HFF-Myc (cell line): ENCODE measurements around the gene CPNE5.

Experiments
- DNase-seq: peaks from one replicate; pipeline ENCODE4 v3.0.0-alpha.2; 2011; ENCODE audit warnings: low read depth; ENCODE audit errors: extremely low read depth
- H3K4me3 ChIP-seq: replicated peaks from 2 replicates; pipeline ENCODE4 v1.5.1; 2011; ENCODE audit warnings: low read depth, mild to moderate bottlenecking, control low read depth, low read length
- TF ChIP-seq, protein P1 (sequence below): IDR thresholded peaks from 2 replicates; pipeline ENCODE4 v1.5.1; 2012; ENCODE audit warnings: mild to moderate bottlenecking, low read depth, low read length, control low read depth; ENCODE audit errors: missing control alignments

CPNE5 gene

DNA sequence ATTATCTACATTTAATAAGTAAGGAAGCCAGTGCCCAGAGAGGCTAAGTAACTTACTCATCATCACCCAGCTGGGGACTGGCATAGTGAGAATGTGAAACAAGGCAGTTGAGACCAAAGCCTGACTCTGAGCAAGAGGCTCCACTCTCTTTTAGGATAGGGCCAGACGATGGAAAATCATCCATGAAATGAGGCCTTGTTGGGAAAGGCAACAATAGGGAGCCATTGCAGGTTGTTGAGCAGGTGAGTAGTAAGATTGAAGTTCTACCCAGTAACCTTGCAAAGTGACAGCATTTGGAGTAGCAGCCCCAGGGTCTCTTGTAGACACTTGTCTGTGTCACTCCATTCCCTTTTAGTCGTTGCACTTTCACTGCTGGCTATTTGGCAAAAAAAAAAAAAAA, 2.5 kb upstream of the CPNE5 start:
- DNase-seq = no peak
- no peak overlapping the region for H3K4me3 ChIP-seq
- TF ChIP-seq, protein P1, sequence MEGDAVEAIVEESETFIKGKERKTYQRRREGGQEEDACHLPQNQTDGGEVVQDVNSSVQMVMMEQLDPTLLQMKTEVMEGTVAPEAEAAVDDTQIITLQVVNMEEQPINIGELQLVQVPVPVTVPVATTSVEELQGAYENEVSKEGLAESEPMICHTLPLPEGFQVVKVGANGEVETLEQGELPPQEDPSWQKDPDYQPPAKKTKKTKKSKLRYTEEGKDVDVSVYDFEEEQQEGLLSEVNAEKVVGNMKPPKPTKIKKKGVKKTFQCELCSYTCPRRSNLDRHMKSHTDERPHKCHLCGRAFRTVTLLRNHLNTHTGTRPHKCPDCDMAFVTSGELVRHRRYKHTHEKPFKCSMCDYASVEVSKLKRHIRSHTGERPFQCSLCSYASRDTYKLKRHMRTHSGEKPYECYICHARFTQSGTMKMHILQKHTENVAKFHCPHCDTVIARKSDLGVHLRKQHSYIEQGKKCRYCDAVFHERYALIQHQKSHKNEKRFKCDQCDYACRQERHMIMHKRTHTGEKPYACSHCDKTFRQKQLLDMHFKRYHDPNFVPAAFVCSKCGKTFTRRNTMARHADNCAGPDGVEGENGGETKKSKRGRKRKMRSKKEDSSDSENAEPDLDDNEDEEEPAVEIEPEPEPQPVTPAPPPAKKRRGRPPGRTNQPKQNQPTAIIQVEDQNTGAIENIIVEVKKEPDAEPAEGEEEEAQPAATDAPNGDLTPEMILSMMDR = no peak

DNA sequence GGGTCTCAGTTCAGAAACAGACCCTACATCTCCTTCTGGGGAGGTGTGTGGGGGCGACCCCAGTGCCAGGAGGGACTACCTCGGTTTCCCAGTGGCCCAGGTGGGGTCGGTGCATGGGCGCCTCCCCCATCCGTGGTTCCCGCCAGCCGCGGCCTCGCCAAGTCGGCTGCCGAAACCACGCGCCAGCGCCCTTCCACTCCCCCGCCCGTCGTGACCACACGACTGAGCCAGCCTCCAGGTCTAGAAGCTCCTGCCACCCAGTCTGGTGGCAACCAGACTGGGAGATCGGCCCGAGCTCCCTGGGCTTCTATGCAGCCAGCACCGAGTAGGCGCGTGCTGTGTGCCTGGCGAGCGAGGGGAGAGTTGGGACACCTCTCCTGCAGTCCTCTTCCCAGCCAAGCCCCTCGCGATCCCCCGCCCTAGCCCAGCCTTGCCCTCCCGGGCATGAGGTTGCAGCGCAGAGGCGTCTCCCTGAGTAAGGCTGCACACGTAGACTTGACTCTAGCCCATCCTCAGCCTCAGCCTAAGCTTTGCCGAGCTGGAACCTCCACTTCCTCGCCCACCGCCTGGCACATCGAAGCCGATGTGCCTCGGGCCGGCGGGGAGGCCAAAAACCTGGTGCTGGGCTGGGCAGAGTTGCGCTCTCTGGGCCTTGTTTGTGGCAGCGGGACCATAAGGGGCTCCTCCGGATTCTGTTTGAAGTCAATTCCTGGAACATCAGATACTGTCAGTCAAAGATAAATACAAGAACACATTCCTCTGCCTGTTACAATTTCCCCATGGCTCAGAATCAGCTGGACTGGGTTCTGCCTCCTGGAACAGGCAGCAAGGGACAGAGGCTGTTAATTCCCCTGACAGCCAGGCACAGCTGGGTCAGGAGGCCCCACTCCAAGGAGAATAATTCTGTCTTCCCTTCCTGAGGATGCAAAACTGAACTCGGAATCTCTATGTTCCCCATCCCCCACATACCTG, 1.5 kb upstream of the CPNE5 start:
- H3K4me3 ChIP-seq = peak overlapping the region; percentile 42
- no peak for DNase-seq
- TF ChIP-seq, protein P1 = no peak

DNA sequence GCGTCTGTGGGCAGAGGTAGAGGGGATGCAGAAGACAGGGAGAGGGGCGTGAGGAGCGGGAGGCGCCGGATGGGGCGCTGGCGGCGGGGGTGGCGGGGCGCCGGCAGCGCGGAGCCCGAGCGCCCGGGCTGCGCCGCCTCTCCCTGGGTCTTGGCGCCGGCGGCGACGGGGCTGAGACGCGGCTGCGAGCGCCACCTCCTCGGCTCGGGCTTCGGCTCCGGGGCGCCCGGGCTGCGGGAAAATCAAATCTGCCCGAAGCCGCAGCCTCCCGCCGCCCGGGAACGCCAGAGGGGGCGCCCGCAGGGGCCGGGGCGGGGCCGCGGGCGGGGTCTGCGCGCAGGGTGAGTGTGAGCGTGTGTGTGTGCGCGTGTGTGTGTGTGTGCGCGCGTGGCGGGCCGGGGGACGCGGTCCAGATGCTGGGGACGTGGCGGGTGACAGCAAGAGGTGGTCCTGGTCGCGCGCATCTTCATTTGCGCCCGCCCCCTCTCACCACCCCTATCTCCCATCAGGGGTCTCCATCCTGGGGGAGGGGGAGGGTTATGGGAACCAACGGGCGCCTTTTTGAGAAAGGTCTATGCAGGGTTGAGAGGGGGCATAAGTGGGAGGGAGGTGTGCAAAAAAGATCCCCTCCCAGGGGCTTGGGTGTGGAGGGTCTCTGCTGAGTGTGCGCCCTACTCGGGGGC, 646 bp upstream of the CPNE5 start:
- TF ChIP-seq, protein P1 = no peak
- DNase-seq = no peak
- H3K4me3 ChIP-seq = peak overlapping the region; percentile 42

GRCh38 chr6:36837686-36838085, 1.6 kb downstream of the CPNE5 start:
- TF ChIP-seq, protein P1 = no peak

GRCh38 chr6:36837022-36837339, 2.3 kb downstream of the CPNE5 start:
- DNase-seq = no peak
- H3K4me3 ChIP-seq = no peak overlapping the region
- TF ChIP-seq, protein P1 = no peak

More at GRCh38 chr6:36837686-36838085, 1.6 kb downstream of the CPNE5 start:
- H3K4me3 ChIP-seq = no peak overlapping the region
- no peak for DNase-seq

DNA sequence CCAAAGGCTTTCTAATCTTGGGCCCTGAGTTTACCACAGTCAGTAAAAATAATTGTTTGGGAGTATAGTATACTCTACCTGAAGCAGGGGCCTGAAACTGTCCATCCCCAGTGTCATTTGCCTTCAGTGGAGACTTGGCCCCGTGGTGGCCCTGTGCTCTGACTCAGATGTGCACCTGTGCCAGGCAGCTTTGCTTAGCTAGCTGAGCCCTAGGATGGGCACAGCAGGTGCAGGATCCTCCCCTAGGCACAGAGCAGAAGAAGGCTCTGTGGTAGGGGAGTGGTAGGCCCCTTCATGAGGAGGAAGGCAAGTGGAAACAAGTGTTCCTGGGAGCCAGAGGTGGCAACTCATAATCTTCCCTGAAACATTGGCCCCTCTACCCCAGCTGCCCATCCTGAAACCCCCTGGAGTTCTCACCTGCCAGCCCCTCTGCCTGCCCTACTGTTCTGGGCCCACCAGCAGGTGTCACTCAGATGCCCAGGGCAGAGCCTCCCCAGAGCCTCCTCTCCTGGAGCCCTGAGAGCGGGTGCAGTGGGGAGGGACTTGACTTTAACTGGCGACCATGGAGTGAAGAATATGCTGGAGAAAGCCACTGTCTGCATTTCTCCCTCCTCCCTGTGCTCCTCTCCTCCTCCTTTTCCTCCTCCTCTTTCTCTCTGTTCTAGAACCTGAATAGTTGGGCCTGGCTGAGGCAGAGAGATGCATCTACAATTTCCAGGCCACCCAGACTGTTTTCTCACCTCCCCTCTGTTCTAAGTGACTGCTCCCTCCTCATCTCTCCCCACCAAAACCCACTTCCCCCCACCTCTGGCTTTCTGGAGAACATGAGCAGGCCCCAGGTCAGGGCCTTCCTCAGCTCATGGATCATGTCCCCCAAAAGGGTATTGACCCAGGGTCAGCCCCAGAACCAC, 2.9 kb downstream of the CPNE5 start:
- H3K4me3 ChIP-seq = no peak overlapping the region
- no peak for DNase-seq
- TF ChIP-seq, protein P1 = no peak
